ENCODE measurements around the gene GGTLC2.

Gene GGTLC2

DNA sequence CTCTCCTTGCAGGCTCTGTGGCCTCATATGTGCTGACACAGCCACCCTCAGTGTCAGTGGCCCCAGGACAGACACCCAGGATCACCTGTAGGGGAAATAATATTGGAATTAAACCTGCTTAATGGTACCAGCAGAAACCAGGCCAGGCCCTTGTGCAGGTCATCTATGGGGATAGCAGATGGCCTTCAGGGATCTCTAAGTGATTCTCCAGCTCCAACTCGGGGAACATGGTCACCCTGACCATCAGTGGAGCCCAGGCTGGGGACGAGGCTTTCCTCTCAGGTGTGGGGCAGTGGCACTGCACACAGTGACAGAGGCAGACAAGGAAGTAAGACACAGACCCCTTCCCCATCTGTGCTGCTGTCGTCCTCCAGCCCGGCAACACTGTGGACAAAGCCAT, 16.9 kb downstream of the GGTLC2 start:
- Histone ChIP-seq H3K9ac (ENCODE audit: low read depth, low read length, poor library complexity, severe bottlenecking) (no peak overlapping the region), H3K4me1 (ENCODE audit: insufficient read depth, low read length, poor library complexity, severe bottlenecking) (no peaks in the 10 kb centered on the region), H3K36me3 (ENCODE audit: insufficient read depth, low read length) (no peaks in the 10 kb centered on the region), H3K27me3 (ENCODE audit: insufficient read depth, low read length, poor library complexity, severe bottlenecking) (no peaks in the 10 kb centered on the region), H4K20me1 (ENCODE audit: insufficient read depth, low read length, poor library complexity, severe bottlenecking) (no peaks in the 10 kb centered on the region), H3F3A (ENCODE audit: low read depth) (no peaks in the 10 kb centered on the region), H3K9me3 (ENCODE audit: insufficient read depth, low read depth, low read length) (no peaks in the 10 kb centered on the region), H3K4me3 (ENCODE audit: low read length, poor library complexity, severe bottlenecking) (no peak overlapping the region), H3K9me2 (replicated peaks; ENCODE audit: low read depth, low read length) (no peaks in the 10 kb centered on the region), H2AFZ (ENCODE audit: low read length) (no peak overlapping the region), H3K79me2 (ENCODE audit: insufficient read depth, low read length) (no peaks in the 10 kb centered on the region), H3K4me2 (ENCODE audit: low read depth, low read length, poor library complexity, severe bottlenecking) (no peak overlapping the region)
- TF ChIP-seq, protein P1, sequence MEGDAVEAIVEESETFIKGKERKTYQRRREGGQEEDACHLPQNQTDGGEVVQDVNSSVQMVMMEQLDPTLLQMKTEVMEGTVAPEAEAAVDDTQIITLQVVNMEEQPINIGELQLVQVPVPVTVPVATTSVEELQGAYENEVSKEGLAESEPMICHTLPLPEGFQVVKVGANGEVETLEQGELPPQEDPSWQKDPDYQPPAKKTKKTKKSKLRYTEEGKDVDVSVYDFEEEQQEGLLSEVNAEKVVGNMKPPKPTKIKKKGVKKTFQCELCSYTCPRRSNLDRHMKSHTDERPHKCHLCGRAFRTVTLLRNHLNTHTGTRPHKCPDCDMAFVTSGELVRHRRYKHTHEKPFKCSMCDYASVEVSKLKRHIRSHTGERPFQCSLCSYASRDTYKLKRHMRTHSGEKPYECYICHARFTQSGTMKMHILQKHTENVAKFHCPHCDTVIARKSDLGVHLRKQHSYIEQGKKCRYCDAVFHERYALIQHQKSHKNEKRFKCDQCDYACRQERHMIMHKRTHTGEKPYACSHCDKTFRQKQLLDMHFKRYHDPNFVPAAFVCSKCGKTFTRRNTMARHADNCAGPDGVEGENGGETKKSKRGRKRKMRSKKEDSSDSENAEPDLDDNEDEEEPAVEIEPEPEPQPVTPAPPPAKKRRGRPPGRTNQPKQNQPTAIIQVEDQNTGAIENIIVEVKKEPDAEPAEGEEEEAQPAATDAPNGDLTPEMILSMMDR (conservative IDR thresholded peaks at IDR 0.05; ENCODE audit: low read length), result no peak
- no peak for TF ChIP-seq EZH2phosphoT487 (IDR thresholded peaks at IDR 0.05; ENCODE audit: borderline replicate concordance)

DNA sequence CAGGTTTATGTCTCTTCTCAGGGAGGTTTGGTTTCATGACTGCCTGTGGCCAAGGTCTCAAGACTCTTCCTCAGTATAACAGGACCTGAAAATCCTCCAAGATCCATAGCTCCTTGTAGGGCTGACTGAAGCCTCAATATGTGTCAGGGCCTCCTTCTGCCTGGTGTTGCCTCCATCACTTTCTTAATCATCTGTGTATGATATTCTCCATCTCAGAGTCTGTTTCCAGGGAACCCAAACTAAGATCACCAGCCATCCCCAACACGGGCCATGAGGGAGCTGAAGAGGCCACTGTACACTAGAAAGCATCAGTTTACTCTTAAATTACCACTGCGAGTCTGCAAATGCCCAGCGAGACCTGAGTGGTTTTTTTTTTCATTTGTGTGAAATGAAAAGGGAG, 17.7 kb downstream of the GGTLC2 start:
- Histone ChIP-seq H3K27me3 (ENCODE audit: insufficient read depth, low read length, poor library complexity, severe bottlenecking) (no peaks in the 10 kb centered on the region), H3F3A (ENCODE audit: low read depth) (no peaks in the 10 kb centered on the region), H3K36me3 (ENCODE audit: insufficient read depth, low read length) (no peaks in the 10 kb centered on the region), H3K4me1 (ENCODE audit: insufficient read depth, low read length, poor library complexity, severe bottlenecking) (no peaks in the 10 kb centered on the region), H2AFZ (ENCODE audit: low read length) (no peak overlapping the region), H4K20me1 (ENCODE audit: insufficient read depth, low read length, poor library complexity, severe bottlenecking) (no peaks in the 10 kb centered on the region), H3K9me3 (ENCODE audit: insufficient read depth, low read depth, low read length) (no peaks in the 10 kb centered on the region), H3K4me3 (ENCODE audit: low read length, poor library complexity, severe bottlenecking) (no peak overlapping the region), H3K9ac (ENCODE audit: low read depth, low read length, poor library complexity, severe bottlenecking) (no peak overlapping the region), H3K9me2 (replicated peaks; ENCODE audit: low read depth, low read length) (no peaks in the 10 kb centered on the region), H3K79me2 (ENCODE audit: insufficient read depth, low read length) (no peaks in the 10 kb centered on the region), H3K4me2 (ENCODE audit: low read depth, low read length, poor library complexity, severe bottlenecking) (no peak overlapping the region)
- TF ChIP-seq EZH2phosphoT487 (IDR thresholded peaks at IDR 0.05; ENCODE audit: borderline replicate concordance), result no peak
- TF ChIP-seq, protein P1 (conservative IDR thresholded peaks at IDR 0.05; ENCODE audit: low read length), result no peak

DNA sequence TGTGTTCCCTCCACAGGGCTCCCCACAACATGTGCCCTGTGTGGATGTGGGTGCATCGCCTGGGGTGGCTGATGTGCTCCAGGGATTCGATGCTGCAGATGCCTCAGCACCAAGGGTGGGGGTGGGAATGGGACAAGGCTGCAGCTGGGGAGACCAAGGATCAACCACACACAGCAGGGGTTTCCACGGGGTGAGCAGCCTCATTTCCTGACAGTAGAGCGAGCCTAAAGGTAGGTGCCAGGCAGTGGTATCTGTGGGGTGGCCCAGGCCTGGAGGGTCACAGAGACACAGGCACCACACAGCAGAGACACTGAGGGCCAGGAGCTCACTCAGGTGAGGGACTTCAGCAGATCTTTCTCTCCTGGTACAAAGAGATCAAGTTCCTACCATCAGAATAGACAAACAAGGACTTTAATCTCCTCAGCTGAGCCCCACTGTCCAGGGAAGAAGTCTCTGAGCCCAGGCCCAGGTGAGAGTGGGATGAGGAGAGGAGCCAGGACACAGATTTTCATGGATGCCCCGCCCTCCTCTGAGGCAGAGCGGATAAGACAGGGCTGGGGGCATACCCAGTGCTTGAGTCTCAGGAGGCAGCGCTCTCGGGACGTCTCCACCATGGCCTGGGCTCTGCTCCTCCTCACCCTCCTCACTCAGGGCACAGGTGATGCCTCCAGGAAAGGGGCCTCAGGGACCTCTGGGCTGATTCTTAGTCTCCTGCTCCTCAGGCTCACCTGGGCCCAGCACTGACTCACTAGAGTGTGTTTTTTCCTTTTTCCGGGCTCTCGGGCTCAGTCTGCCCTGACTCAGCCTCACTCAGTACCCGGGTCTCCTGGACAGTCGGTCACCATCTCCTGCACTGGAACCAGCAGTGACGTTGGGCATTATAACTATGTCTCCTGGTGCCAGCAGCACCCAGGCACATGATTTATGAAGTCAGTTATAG, 19.7 kb downstream of the GGTLC2 start:
- no peaks in the 10 kb centered on the region for H3K9me3 ChIP-seq (ENCODE audit: insufficient read depth, low read depth, low read length)
- H3F3A ChIP-seq (ENCODE audit: low read depth), result no peaks in the 10 kb centered on the region
- no peak for TF ChIP-seq EZH2phosphoT487 (IDR thresholded peaks at IDR 0.05; ENCODE audit: borderline replicate concordance)
- TF ChIP-seq, protein P1 (conservative IDR thresholded peaks at IDR 0.05; ENCODE audit: low read length), result no peak
- H3K27me3 ChIP-seq (ENCODE audit: insufficient read depth, low read length, poor library complexity, severe bottlenecking), result no peaks in the 10 kb centered on the region
- H2AFZ ChIP-seq (ENCODE audit: low read length), result no peak overlapping the region
- no peaks in the 10 kb centered on the region for H4K20me1 ChIP-seq (ENCODE audit: insufficient read depth, low read length, poor library complexity, severe bottlenecking)
- H3K9ac ChIP-seq (ENCODE audit: low read depth, low read length, poor library complexity, severe bottlenecking), result no peak overlapping the region
- H3K4me2 ChIP-seq (ENCODE audit: low read depth, low read length, poor library complexity, severe bottlenecking), result no peak overlapping the region
- no peaks in the 10 kb centered on the region for H3K9me2 ChIP-seq (replicated peaks; ENCODE audit: low read depth, low read length)
- H3K4me3 ChIP-seq (ENCODE audit: low read length, poor library complexity, severe bottlenecking), result no peak overlapping the region
- H3K79me2 ChIP-seq (ENCODE audit: insufficient read depth, low read length), result no peaks in the 10 kb centered on the region
- no peaks in the 10 kb centered on the region for H3K36me3 ChIP-seq (ENCODE audit: insufficient read depth, low read length)
- no peaks in the 10 kb centered on the region for H3K4me1 ChIP-seq (ENCODE audit: insufficient read depth, low read length, poor library complexity, severe bottlenecking)

Measured in Loucy (cell line).